HG03103 (cell line): ENCODE results near the gene RPL19.
"Not testable (repeated sequence)": the region's sequence is repeated elsewhere in the genome, so short reads cannot be mapped to it uniquely, and the experiment has no call there.

ENCODE experiments used
- ATAC-seq: cut with Tn5 transposase; IDR thresholded peaks from one replicate; pipeline ENCODE4 v1.9.1; 2021; ENCODE audit warnings: low read depth; ENCODE audit not compliant: unreplicated experiment

Gene RPL19

GRCh38 chr17:39200070-39200879, at the start of gene RPL19:
Gene RPL19 (plus strand): TSS chr17:39200283. CDS start chr17:39200345, 62 bp downstream.
- peak; percentile 61 for ATAC-seq

- no peak for ATAC-seq
Observed at GRCh38 chr17:39150795-39151149, 49.3 kb upstream of the RPL19 start.

- no peak for ATAC-seq
Observed at GRCh38 chr17:39151150-39151942, 48.7 kb upstream of the RPL19 start, which contains the start of gene PLXDC1. Gene PLXDC1 (minus strand): TSS chr17:39151637. CDS start chr17:39151437, 200 bp downstream.

GRCh38 chr17:39151943-39152818, 47.9 kb upstream of the RPL19 start:
- no peak for ATAC-seq

- ATAC-seq: no peak
Observed at GRCh38 chr17:39153599-39154051, 46.5 kb upstream of the RPL19 start.

GRCh38 chr17:39155654-39156053, 44.4 kb upstream of the RPL19 start:
- ATAC-seq: no peak

- ATAC-seq: no peak
Observed at GRCh38 chr17:39156491-39156890, 43.6 kb upstream of the RPL19 start.

- no peak for ATAC-seq
Observed at GRCh38 chr17:39158623-39159022, 41.5 kb upstream of the RPL19 start.

- no peak for ATAC-seq
Observed at GRCh38 chr17:39161962-39162361, 38.1 kb upstream of the RPL19 start.

- ATAC-seq: no peak
Observed at GRCh38 chr17:39164675-39165143, 35.4 kb upstream of the RPL19 start.

- no peak for ATAC-seq
Observed at GRCh38 chr17:39165178-39165840, 34.8 kb upstream of the RPL19 start.

- ATAC-seq: no peak
Observed at GRCh38 chr17:39165841-39166349, 34.2 kb upstream of the RPL19 start, which contains the start of gene ARL5C. Gene ARL5C (minus strand): TSS chr17:39166161. CDS start chr17:39165760, 401 bp downstream.

GRCh38 chr17:39166437-39167335, 33.4 kb upstream of the RPL19 start:
- no peak for ATAC-seq

GRCh38 chr17:39167476-39167875, 32.6 kb upstream of the RPL19 start:
- ATAC-seq: no peak

GRCh38 chr17:39168503-39168902, 31.6 kb upstream of the RPL19 start:
- not testable (repeated sequence) for ATAC-seq

GRCh38 chr17:39169101-39169500, 31.0 kb upstream of the RPL19 start:
- no peak for ATAC-seq

- no peak for ATAC-seq
Observed at GRCh38 chr17:39169518-39169917, 30.6 kb upstream of the RPL19 start.

GRCh38 chr17:39170109-39170508, 30.0 kb upstream of the RPL19 start:
- no peak for ATAC-seq

GRCh38 chr17:39170558-39170957, 29.5 kb upstream of the RPL19 start:
- ATAC-seq: no peak
